Cardiac muscle cell (in vitro differentiated cells and primary cell): ENCODE data around the gene STARD3NL. TPM values are rescaled to one million over a fixed set of nuclear protein-coding genes. Genes with fewer than 3 reads are reported as not detected.
"Not testable (repeated sequence)": the region's sequence is repeated elsewhere in the genome, so short reads cannot be mapped to it uniquely, and the experiment has no call there.

Experiments
- DNase-seq, 2 donors: peaks; one replicate each; pipeline versions ENCODE4 v3.0.0 to v3.0.0-alpha.2; 2010 to 2017; ENCODE audit warnings: low read depth in 1 of 2, low spot score in 1 of 2
- H3K27ac ChIP-seq: fragments of 200-600 bp; sonication (generic); 2 replicates; pipeline ENCODE4 v1.5.1; 2016
- H3K27me3 ChIP-seq: fragments of 200-600 bp; sonication (generic); 2 replicates; pipeline ENCODE4 v1.6.0; 2016; ENCODE audit warnings: control low read depth
- H3K36me3 ChIP-seq: fragments of 200-600 bp; sonication (generic); 2 replicates; pipeline ENCODE4 v1.5.1; 2016; ENCODE audit warnings: control low read depth
- H3K4me1 ChIP-seq: fragments of 200-600 bp; sonication (generic); 2 replicates; pipeline ENCODE4 v1.8.1; 2017; ENCODE audit warnings: low read depth, mild to moderate bottlenecking, mixed run types
- H3K4me3 ChIP-seq: fragments of 200-600 bp; sonication (generic); 2 replicates; pipeline ENCODE4 v1.5.1; 2016; ENCODE audit warnings: mild to moderate bottlenecking
- H3K9me3 ChIP-seq: fragments of 200-600 bp; sonication (generic); 2 replicates; pipeline ENCODE4 v1.5.1; 2017; ENCODE audit warnings: low read depth, mild to moderate bottlenecking, control low read depth
- CTCF ChIP-seq: IDR thresholded peaks from 2 replicates; pipeline ENCODE4 v1.5.1; 2012; ENCODE audit warnings: low read depth, mild to moderate bottlenecking, low read length
- polyA plus RNA-seq: library from polyadenylated mRNA; unstranded; fragments of >200 nt; fragmentation: Nextera tagmentation; extraction: Ambion mirVana; gene quantifications from 2 replicates; pipeline ENCODE4 v1.2.1, GENCODE V29; 2016
- total RNA-seq: library from RNA; depleted of rRNA; stranded (reverse); fragments of >200 nt; gene quantifications from 2 replicates; pipeline ENCODE4 v1.2.3, GENCODE V29; 2016

Gene STARD3NL
- total and polyA plus RNA-seq, 2 experiments from 2014 or later: 55.4 to 111 TPM

- no peak overlapping the region for H3K27ac ChIP-seq
- H3K9me3 ChIP-seq: no peaks in the 10 kb centered on the region
- no peak for DNase-seq
- peaks cover 12% of the 10 kb centered on the region for H3K4me1 ChIP-seq
- no peak for TF ChIP-seq CTCF
- H3K36me3 ChIP-seq: peaks cover 21% of the 10 kb centered on the region
- no peak overlapping the region for H3K4me3 ChIP-seq
- no peaks in the 10 kb centered on the region for H3K27me3 ChIP-seq
These were observed 46.3 kb downstream of the STARD3NL start for GRCh38 chr7:38224392-38224791.

GRCh38 chr7:38229386-38229785, 51.3 kb downstream of the STARD3NL start:
- Histone ChIP-seq H3K27me3 (no peaks in the 10 kb centered on the region), H3K9me3 (no peaks in the 10 kb centered on the region), H3K4me1 (peaks cover 12% of the 10 kb centered on the region), H3K4me3 (no peak overlapping the region), H3K36me3 (no peaks in the 10 kb centered on the region), H3K27ac (no peak overlapping the region)
- TF ChIP-seq CTCF: no peak
- peak in 1 of 2 donors; percentile 51 for DNase-seq

- DNase-seq: no peak
- H3K27me3 ChIP-seq: no peaks in the 10 kb centered on the region
- no peak overlapping the region for H3K4me3 ChIP-seq
- no peaks in the 10 kb centered on the region for H3K9me3 ChIP-seq
- H3K36me3 ChIP-seq: no peaks in the 10 kb centered on the region
- peaks cover 12% of the 10 kb centered on the region for H3K4me1 ChIP-seq
- H3K27ac ChIP-seq: no peak overlapping the region
- TF ChIP-seq CTCF: no peak
These were observed 52.0 kb downstream of the STARD3NL start for GRCh38 chr7:38229884-38230642.

- TF ChIP-seq CTCF: no peak
- peak in 1 of 2 donors; percentile 39 for DNase-seq
- H3K4me1 ChIP-seq: peaks cover 5% of the 10 kb centered on the region
- no peaks in the 10 kb centered on the region for H3K9me3 ChIP-seq
- no peaks in the 10 kb centered on the region for H3K27me3 ChIP-seq
- no peaks in the 10 kb centered on the region for H3K36me3 ChIP-seq
- H3K4me3 ChIP-seq: no peak overlapping the region
- H3K27ac ChIP-seq: no peak overlapping the region
These were observed 54.7 kb downstream of the STARD3NL start for GRCh38 chr7:38232502-38233366.

- not testable (repeated sequence) for H3K4me3 ChIP-seq, DNase-seq, H3K27ac ChIP-seq, H3K4me1 ChIP-seq, H3K9me3 ChIP-seq, H3K27me3 ChIP-seq, H3K36me3 ChIP-seq
These were observed 56.7 kb downstream of the STARD3NL start for GRCh38 chr7:38234759-38235158.

- no peak for TF ChIP-seq CTCF
- no peaks in the 10 kb centered on the region for H3K9me3 ChIP-seq
- DNase-seq: no peak
These were observed 57.6 kb downstream of the STARD3NL start for GRCh38 chr7:38235606-38236005.

GRCh38 chr7:38239129-38239528, 61.1 kb downstream of the STARD3NL start:
- H3K4me1 ChIP-seq, H3K9me3 ChIP-seq, H3K27me3 ChIP-seq, H3K4me3 ChIP-seq, H3K36me3 ChIP-seq, DNase-seq, H3K27ac ChIP-seq: not testable (repeated sequence)

More at GRCh38 chr7:38235606-38236005, 57.6 kb downstream of the STARD3NL start:
- Histone ChIP-seq H3K4me1 (no peaks in the 10 kb centered on the region), H3K36me3 (no peaks in the 10 kb centered on the region), H3K27ac (no peak overlapping the region), H3K27me3 (no peaks in the 10 kb centered on the region), H3K4me3 (no peak overlapping the region)
